HPDE6-E6E7 (cell line): ENCODE measurements around the gene RNF182.
"Not testable (repeated sequence)": the region's sequence is repeated elsewhere in the genome, so short reads cannot be mapped to it uniquely, and the experiment has no call there.

Experiments used
- DNase-seq: peaks from one replicate; pipeline ENCODE4 v3.0.0; 2011; ENCODE audit warnings: missing footprints; ENCODE audit errors: extremely low spot score

The RNF182 gene, protein sequence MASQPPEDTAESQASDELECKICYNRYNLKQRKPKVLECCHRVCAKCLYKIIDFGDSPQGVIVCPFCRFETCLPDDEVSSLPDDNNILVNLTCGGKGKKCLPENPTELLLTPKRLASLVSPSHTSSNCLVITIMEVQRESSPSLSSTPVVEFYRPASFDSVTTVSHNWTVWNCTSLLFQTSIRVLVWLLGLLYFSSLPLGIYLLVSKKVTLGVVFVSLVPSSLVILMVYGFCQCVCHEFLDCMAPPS

DNA sequence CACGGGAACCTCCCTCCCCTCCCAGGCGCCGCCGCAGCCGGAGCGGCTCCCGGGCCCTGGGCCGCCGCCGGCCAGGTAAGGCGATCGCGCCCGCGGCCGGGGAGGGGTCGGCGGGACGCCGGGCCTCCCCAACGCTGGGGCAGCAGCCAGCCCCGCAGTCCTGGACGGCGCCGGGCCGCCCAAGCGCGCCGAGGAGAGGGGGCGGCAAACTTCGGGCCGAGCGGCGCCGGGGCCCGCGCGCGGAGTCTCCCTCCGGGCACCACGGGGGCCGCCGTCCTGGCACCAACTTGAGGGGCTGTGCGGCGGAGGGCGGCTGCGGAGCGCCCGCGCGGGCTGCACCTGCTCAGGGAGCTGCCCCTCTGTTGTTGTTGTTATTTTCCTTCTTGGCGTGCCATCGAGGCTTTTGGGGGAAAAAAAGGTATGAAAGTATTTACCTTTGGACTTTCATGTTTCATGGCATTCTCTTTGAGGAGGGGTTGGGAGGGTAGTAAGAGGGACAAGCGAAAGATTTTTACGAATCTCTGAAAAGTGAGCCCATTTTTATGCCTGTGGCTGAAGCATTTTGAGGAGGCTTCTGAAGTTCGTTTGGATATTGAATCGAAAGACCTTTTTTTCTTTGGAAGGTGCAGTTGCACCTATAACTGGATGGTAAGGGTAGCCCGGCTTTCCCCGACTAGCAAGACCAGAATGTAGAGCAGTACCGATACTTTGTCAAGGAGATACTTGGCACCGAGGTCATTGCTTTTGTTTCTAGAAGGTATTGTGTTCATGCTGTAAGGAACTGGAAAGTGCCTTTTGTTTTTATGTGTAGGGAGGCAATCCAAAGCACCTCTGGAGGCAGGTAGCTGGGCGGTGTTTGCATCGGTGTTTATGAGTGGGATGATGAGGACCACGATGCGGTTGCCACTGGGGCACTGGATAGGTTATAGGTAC, at the start of gene RNF182:
Gene RNF182, plus strand, starts transcription at position 4 of the 933 bp plus-strand sequence. CDS start 52,168 bp downstream, outside the sequence.
- peak; percentile 46 for DNase-seq

DNA sequence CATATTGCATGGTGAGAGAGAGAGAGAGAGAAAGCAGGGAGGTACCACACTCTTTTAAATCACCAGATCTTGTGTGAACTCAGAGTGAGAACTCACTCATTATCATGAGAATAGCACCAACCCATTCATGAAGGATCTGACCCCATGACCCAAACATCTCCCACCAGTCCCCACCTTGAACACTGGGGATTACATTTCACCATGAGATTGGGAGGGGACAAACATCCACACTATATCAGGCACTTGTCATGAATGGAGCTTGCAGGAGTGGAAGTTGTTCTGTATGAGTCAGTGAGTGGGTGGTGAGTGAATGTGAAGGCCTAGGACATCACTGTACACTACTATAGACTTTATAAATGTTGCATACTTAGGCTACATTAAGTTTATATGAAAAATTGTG, 47.7 kb upstream of the RNF182 start:
- no peak for DNase-seq

DNA sequence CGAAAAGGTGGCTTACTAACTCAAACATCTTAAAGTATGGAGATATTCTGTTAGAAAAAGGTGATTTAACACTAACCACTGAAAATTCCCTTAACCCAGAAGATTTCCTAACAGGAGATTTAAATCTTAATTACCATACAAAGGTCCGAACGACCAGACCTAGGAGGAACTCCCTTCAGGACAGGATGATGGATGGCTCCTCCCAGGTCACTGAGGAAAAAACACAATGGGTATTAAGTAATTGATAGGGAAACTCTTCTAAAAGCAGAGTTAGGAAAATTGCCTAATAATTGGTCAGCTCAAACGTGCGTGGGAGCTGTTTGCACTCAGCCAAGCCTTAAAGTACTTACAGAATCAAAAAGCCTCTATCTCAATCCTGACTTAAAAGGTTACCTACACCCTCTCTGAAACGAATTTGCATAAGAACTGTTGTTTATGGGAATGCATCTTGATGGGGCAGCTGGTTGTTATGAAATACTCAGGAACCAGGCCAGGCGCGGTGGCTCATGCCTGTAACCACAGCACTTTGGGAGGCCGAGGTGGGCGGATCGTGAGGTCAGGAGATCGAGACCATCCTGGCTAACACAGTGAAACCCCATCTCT, 44.6 kb upstream of the RNF182 start:
- not testable (repeated sequence) for DNase-seq

DNA sequence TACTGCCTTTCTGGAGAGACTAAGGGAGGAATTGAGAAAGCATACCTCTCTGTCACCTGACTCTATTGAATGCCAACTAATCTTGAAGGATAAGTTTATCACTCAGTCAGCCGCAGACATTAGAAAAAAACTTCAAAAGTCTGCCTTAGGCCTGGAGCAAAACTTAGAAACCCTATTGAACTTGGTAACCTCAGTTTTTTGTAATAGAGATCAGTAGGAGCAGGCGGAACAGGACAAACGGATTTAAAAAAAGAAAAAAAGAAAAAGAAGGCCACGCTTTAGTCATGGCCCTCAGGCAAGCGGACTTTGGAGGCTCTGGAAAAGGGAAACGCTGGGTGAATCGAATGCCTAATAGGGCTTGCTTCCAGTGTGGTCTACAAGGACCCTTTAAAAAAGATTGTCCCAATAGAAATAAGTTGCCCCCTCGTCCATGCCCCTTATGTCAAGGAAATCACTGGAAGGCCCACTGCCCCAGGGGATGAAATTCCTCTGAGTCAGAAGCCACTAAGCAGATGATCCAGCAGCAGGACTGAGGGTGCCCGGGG, 43.1 kb upstream of the RNF182 start:
- DNase-seq: no peak

DNA sequence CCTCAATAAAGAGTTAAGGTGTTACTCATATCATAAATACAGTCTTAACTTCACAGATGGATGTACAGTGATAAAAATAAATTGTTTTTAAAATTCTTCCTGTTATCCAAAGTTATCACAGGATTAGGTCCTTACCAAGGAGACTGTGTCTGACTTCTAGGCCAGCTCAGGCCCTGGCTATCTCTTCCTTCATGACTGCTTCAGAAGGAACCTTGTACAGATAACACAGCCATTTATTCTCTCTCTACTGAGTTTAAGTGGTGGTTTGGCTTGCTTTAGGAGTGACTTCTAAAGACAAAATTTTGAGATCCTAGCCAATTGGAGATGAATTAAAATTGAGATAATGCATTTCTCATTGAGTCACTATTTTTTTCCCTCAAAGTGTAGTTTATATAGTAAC, 40.8 kb upstream of the RNF182 start:
- DNase-seq: no peak

DNA sequence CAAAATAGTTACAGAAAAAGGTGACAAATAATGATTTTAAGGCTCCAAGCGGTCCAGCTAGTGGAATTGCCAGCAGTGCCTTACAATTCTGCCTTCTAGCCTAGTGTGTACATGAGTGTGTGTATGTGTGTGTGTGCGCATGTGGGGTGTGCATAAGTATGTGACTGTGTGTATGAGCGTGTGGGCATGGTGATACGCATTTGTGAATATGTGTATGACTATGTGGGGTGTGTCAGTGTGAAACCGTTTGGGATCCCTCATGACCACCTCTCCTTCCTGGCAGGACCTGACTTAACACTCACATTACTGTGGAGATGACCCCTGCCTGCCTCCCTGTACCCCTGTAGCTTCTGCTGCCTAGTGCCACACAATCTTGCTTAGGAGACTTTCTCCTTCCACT, 40.4 kb upstream of the RNF182 start:
- no peak for DNase-seq

DNA sequence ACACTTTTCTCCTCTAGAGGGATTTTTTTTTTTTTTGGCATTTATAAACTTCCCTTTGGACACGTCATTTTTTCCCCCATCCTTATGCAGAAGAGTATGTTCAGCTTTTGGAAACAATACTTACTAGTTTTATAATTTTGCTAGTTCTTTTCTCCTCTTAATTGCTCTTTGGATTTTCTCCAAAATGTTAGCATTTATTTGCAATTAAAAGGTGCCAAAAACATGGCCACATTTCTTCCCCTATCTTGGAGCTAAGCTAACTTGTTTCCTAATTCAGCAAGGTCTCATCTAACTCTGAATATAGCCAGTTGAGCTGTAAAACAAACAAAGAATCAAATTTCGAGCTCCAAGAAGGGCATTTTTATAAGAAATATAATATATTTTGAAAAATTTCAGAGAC, 39.2 kb upstream of the RNF182 start:
- no peak for DNase-seq

DNA sequence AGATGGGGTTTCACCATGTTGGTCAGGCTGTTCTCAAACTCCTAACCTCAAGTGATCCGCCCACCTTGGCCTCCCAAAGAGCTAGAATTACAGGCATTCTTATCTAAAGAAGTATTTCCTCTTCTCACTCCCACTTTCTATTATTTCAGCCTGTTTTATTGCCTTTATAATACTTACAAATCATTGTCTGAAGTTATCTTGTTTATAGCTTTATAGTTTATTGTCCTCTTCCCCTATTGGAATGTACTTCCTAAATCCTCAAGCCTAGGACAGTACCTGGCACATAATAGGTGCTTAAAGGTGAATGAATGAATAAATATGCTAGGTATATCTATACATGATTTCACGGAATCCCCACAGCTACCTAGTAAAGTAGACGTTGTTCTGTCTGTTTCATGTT, 37.8 kb upstream of the RNF182 start:
- no peak for DNase-seq

DNA sequence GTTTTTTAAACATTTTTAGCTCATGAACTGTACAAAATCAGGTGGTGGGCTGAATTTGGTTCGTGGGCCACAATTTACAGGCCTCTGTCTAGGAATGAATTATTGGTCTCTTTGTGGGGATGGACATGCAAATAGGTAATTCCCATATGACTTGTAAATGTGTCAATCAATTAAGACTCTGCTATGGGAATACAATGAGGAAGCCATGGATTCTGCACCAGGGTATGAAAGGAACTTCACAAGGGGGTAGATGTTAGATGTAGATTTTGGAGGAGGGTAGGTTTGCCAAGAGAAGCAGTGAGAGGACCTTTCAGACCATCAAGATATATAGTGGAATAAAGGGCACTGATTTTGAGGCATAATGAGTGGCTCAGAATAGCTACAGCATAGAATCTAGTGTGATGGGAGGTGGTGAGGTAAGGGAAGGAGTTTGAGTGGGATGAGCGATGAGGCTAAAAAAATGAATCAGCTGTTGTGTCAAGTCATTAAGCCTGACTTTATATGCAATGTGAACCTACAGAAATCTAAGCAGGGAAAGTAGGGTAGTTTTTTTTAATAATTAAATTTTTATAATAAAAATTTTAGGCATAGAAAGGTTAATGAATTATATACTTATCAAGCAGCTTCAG, 32.6 kb upstream of the RNF182 start:
- DNase-seq: no peak

DNA sequence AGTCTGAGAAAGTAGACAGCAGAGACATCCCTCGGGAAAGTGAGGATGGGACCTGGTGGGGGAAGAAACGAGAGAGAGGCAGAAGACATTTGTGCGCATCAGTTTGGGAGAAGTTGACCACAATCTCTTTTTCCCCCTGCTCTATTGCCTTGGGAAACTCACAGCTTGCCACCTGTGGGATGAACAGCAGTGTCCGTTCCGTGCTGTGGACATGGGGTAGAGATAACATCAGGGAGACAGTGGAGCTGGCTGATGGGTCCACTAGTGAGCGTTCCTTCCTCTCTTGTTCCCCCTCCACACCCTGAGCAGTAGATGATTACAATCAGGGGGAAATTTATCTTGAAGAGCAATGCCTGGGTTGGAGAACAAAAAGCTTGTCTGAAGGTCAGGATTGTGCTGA, 21.8 kb upstream of the RNF182 start:
- no peak for DNase-seq

DNA sequence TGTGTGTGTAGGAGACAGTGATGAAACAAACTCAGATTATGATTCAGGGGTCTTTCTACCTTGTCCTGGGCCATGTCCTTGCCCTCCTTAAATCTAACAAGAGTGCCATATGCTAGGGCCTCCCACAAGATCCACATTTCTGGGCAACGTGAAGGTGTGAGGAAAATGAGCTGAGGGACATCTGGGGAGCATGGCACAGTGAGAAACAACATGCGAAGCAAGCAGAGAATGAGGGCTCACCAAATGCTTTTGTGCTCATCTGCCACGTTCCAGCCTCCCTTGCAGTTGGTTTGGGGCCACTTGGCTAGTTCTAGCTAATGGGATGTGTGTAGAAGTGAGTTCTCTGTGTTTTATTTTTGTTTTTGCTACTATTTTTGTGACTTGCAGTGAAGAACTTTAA, 21.4 kb upstream of the RNF182 start:
- no peak for DNase-seq

DNA sequence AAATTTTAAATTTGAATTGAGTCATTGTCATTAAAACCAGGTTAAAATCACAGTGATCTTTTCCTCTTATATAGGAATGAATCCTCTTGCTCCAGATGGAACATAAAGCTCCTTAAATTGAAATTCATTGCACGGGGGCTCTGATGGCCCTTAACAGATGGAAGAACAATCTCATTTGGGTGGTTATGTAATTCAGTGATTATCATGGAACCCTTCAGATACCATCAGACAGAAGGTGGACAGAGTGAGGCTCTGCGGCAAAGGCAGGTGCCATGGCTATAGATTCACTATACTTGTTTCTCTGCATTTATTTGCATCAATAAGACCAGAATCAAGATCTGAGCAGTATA, 17.8 kb upstream of the RNF182 start:
- DNase-seq: no peak

DNA sequence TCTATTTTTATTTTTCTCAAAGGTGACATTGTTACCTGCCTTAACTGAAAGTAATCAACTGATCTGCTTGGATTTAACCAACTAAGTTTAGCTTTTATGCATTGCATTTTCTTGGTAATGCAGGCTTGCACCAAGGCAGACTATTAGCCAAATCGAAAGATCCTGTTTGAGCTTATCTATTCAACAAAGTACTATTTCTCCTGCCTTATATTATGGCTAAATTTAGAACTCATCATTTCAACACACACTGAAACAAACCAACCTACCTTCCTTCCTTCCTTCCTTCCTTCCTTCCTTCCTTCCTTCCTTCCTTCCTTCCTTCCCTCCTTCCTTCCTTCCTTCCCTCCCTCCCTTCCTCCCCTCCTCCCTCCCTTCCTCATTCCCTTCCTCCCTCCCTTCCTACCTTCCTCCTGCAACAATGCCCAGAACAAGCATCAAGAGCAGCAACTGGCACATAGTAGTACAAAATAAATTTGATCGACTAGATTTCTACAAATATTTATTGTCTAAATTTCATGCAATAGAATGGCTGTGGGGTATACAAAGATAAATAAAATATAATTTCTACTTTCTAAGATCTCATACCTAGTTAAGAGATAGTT, 17.0 kb upstream of the RNF182 start:
- DNase-seq: no peak

DNA sequence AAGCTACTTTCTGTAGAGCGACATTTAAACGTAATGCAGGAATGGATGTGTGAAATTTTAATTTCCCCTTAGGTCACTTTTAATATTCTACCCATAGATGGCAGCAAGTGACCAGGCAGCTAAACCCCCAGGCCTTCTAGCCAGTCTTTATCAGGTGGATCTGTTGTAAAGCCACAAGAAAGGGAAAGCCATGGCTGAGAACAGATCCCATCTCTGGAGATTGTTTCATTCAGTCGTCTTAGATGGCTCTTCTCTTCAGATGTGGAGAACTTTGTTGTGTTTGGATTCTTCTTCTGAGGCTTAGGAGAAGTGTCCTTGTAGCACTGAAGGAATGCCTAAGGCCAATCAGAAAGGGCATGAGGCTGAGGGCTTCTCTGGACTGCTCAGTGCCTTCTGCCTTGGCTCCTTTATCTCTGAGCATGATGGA, 15.8 kb upstream of the RNF182 start:
- peak; percentile 59 for DNase-seq

DNA sequence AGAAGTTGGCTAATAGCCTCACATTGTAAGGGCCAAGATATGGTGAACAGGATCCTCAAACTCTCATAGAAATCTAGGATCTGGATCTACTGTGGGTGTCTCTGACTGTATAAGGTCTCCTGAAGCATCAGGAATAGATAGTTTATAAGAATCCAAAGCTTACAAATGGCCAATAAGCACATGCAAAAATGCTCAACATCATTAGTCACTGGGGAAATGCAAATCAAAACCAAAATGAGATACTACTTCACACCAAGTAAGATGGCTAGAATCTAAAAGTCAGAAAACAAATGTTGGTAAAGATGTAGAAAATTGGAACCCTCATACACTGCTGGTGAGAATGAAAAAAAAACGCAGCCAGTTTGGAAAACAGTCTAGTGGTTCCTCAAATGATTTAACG, 14.3 kb upstream of the RNF182 start:
- DNase-seq: no peak

DNA sequence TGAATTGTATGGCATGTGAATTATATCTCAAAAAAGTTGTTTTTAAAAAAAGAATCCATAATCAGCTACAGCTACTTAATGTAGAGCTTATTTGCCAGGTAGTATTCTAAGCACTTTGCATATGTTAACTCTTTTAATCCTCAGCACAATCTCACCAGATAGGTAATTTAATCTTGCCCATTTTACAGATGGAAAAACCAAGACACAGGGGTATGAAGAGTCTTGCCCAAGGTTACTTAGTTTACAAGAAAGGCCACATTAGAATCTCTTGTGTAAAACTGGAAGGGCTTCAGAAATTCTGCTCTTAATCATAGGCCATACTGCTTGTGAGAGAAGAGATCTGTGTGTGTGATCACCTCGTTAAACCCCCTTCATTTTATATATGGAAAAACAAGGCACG, 13.4 kb upstream of the RNF182 start:
- DNase-seq: no peak

DNA sequence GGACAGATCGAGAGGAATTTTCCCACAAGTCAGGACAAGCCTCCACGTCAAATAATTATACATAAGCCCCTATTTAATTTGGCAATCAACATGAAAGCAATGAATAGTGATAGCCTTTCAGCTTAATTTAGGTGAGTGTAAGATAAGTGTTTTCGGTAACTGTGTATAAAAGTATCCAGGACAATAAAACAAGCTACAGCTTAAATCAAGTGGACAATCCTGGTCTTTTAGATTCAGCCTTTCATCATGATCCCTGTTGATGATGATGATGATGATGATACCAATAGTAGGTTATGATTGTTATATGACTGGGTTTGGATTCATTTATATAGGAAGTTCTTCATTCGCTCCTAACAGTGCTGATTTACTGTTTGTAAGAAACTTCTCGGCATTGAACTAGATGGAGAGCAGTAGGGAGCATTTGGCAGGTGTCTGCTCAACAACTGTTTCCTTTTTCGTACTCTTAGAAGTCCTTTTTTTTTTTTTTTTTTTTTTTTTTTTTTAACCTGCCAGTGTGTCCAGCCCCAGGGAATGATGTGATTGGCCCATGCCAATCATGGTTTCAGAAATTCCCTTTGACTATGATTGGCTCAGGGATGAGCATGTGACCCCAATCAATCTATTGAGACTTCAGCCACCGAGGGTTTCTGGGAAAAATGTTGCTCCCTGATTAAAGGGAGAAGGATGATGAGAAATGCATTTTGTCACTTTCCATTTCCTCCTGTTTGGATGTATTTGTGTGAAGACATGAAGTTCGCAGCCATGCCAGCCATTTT, 11.3 kb upstream of the RNF182 start:
- no peak for DNase-seq

DNA sequence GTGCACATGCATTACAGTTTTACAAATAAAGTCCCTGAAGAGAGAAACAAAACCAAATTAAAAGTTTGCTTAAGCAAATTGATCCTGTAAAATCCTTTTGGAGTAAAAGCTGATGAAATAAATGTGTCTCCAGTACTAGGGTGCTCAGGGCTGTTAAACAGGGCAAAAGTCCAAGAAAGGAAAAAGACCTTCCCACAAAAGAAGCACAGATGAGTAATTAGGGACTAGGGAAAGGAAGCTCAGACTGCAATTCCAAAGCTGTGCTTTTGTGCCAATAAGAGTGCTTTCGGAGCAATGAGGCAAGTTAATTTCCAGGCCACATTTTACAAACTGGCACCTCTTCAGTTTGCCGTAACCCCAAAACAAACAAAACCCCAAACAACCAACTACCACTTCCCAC, 10.4 kb upstream of the RNF182 start:
- no peak for DNase-seq

DNA sequence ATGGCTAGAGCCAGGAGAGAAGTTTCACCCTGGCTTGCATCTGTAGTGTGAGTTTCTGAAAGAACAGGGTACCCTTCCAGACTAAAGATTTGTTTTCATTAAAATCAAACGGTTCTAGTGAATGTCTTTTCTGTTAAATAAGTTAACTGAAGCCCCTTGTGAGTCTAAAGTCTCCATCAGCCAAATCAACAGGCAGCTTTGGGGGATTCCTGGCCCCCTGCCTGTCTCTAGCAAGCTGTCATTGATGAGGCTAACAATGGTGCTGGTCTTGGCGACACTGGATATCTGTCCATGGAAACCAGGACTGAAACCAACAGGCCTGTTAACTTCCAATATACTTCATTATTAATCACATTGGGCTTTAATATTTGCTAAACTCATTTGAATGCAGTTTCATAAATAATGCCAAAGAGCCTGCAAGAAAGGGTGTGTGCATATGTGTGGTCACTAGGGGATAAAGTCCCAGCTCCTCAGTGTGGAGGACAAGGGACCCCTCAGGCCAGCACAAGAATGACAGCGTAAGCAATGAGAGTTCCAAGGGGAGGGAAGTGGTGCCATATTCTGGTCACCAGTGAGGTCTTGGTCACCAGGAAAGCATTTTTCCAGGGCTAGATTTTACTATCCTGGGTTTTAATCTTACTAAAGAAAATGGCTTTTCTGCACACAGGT, 9.1 kb upstream of the RNF182 start:
- DNase-seq: no peak

DNA sequence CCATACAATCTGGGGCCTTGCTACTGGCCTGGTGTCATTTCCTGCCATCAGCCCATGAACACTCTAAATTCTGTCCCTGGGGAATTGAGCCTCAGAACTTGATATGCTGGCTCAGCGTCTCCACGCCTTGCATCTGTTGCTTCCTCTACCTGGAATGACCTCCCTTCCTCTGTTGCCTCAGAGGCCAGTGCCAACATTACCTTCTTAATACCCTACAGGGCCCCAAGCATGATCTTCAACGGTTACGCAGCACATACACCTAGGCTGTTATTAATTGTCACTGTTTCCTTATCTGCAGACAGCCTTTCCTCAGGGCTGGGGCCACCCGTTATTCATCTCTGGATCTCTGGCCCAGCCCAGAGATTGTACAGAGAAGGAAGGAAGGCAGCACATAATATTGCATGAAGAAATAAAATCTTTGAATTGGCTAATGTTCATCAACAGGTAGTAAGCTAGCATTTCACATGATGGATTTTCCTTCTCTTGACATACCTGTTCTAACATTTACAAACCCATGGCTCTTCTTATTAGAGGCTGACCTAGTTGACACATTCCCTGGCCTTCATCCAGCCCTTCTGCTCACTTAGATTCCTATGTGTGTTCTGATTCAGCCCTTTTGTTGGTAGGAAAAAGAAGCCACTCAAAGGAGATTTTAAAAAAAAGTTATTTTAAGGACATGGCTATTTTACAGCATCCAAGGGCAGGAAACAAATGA, 8.4 kb upstream of the RNF182 start:
- DNase-seq: no peak
